Femur (tissue), 1 donor: ENCODE results near the gene ETFDH.
A peak's percentile ranks its signal among the peaks of the same experiment; 100 is the strongest.
"Not testable (repeated sequence)": the region's sequence is repeated elsewhere in the genome, so short reads cannot be mapped to it uniquely, and the experiment has no call there.

Source experiments
- DNase-seq: peaks from one replicate; pipeline ENCODE4 v3.0.0-alpha.2; 2017

The ETFDH gene

DNA sequence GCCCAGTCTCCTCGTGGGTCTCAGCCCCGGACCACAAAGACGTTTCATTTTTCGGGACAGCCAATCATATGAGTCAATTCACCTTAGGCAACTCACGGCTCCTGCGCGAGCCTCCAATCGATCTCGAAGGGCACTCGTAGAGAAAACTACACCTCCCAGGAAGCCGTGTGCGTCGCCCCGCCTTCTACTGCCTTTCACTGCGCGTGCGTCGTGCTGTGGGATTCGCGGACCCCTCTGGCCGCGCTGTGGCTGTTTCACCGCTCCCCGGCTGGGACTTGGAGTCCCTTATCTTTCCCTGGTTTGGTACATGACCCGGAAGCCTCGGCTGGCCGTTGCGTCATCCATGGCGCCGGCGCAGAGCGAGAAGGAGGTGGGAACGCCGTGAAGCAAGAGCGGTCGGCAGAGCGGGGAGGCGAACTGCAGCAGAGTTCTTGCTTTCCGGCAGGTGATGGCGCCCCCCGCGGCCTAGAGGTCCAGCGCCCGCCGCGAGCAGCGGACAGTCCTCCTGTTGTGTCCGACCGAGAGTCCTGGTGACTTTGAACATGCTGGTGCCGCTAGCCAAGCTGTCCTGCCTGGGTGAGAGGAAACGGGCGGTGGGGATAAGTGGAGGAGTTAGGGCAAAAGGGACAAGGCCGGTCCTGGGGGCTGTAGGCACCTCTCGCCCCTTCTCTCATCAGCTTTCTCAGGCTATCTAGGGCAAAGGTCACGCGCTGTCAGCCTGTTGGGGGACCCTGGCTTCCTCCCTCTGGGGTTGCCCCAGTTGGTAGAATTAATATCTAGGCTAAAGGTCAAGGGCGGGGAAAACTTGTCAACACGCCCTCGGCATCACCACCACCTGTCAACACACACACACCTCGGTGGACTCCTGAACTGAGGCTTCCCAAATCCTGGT is at the start of gene ETFDH:
ETFDH (plus strand) TSS at position 382 of the 892 bp plus-strand sequence; CDS start at position 543, 161 bp downstream.
- peak; percentile 100 for DNase-seq

DNA sequence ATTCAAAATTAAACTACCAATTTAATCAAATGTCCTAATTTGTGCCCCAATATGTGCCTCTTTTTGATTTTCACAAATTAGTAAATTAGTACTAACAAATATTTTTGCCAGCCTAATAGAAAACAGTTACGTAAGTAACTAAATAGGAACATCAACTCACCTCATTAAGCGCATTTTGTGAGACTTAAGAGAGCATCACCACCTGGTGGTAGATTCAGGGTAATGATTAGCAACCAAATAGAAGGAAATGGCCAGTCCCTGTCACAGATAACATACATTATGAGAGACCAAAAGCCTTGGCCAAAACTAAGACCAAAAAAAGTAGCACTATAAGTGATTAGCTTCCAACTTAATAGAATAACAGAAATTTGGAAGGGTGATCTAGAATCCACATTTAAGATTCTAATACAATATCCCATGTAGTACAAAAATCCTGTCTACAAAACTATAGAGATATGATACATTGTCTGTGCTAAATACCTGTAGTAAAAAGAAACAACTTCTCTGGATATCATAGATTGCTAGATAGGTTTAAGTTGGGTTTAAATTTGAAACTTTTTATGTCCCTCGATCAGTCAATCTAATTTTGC is 47.1 kb upstream of the ETFDH start:
- peak; percentile 20 for DNase-seq

- no peak for DNase-seq
These were observed 46.6 kb upstream of the ETFDH start for GRCh38 chr4:158625544-158625943.

DNA sequence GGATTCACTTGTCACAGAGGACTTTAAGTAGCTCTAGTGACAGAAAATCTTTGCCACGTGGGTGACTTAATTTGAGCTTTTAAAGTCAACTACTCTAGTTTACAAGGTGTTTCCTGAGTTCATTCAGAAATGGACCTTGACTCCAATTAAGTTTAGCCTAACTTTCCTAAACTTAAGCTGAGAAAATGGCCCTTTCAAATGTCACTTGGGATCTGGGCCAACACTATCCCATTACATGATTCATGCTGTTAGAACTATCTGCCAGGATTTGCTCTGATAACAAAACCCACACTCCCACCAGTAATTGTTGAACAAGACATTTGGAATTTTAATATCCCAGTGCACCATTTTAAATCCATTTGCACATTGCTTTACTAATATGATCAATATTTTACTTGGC is 41.2 kb upstream of the ETFDH start:
- no peak for DNase-seq

DNA sequence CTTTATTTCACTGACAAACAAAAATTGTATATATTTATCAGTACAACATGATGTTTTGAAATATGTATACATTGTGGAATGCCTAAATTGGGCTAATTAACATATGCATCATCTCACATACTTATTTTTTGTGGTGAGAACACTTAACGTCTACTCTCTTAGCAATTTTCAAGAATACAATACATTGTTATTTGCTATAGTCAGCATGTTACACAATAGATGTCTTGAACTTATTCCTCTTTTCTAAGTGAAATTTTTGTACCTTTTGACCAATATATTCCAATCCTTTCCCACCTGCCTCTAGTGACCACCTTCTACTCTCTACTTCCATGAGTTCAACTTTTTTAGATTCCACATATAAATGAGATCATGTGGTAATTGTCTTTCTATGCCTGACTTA is 35.5 kb upstream of the ETFDH start:
- DNase-seq: no peak

- DNase-seq: no peak
These were observed 27.7 kb upstream of the ETFDH start for GRCh38 chr4:158644356-158644755.

DNA sequence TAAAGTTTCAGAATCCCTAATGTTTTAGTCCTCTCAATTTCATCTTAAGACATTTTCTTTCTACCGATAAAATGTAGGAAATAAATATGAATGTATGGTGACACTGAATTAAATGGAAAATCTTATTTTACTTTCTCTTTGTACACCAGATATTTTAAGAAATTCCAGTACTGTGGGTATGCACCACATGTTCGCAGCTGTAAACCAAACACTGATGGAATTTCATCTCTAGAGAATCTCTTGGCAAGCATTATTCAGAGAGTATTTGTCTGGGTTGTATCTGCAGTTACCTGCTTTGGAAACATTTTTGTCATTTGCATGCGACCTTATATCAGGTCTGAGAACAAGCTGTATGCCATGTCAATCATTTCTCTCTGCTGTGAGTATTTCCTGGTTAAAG is 27.3 kb upstream of the ETFDH start:
- DNase-seq: no peak

DNA sequence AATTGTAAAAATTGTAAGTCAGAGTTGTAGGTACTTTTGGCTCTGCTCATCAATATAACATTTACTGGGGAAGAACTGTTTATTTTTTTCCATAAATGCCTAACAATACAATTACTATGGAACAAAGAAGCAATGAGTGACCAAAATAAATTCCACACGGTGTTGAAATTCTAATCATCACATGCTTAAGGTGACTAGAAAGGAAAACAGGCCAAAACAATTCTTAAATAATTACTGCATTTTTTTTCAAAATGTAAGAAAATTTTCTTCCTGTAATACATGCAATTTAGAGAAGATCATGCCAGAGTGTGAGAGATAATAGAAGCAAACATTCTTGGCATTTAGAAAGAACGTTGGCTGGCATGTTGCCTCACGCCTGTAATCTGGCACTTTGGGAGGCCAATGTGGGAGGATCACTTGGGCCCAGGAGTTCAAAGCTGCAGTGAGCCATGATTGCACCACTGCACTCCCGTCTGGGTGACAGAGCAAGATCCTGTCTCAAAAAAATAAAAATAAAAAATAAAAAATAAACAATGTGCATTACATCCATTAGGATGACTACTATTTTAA is 22.9 kb upstream of the ETFDH start:
- no peak for DNase-seq

GRCh38 chr4:158652920-158653319 is 19.2 kb upstream of the ETFDH start:
- DNase-seq: no peak

DNA sequence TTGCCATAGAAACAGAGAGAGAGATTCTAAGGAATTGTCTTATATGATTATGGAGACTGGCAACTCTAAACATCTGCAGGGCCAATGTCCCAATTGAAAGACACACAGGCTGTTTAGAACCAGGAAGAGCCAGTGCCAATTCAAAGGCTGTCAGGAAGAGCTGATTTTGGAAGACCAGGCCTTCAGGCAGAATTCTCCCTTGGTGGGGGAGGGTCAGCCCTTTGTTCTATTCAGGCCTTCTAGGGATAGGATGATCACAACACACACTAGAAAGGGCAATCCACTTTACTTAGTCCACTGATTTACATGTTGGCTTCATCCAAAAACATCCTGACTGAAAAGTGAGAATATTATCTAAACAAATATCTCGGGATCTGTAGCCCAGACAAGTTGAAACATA is 15.7 kb upstream of the ETFDH start:
- DNase-seq: no peak

GRCh38 chr4:158657291-158657690 is 14.8 kb upstream of the ETFDH start:
- DNase-seq: no peak

DNA sequence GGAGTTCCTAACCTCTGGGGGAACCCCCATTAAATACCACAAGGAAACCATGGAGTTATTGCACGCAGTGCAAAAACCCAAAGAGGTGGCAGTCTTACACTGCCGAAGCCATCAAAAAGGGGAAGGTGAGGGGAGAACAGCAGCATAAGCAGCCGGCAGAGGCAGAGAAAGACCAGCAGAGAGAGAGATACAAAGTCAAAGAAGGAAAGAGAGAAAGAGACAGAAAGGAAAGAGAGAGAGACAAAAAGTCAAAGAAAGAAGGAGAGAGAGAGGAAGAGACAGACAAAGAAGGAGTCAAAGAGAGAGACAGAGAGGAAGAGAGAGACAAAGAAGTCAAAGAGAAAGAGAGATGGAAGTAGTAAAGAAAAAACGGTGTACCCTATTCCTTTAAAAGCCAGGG is 8.8 kb upstream of the ETFDH start:
- not testable (repeated sequence) for DNase-seq

DNA sequence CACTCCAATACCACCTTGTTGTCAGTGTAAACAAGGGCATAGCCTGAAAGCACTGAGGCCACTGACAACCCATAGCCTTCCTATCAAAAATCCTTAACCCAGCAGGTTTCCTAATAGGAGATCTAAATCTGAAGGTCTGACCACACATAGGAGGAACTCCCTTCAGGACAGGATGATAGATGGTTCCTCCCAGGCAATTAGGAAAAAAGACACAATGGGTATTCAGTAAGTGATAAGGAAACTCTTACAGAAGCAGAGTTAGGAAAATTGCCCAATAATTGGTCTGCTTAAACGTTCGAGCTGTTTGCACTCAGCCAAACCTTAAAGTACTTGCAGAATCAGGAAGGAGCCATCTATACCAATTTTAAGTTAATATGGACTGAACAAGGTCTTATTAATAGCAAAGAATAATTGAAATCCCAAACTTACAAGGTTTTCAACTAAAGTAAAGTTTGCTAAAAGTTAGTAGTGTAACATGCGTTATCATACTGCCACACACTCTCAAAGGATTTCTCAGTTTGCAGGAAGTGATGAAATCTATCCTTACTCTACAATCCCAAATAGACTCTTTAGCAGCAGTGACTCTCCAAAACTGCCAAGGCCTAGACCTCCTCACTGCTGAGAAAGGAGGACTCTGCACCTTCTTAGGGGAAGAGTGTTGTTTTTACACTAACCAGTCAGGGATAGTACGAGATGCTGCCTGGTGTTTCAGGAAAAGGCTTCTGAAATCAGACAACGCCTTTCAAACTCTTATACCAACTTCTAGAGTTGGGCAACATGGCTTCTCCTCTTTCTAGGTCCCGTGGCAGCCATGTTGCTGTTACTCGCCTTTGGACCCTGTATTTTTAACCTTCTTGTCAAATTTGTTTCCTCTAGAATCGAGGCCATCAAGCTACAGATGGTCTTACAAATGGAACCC is 8.1 kb upstream of the ETFDH start:
- DNase-seq: not testable (repeated sequence)

DNA sequence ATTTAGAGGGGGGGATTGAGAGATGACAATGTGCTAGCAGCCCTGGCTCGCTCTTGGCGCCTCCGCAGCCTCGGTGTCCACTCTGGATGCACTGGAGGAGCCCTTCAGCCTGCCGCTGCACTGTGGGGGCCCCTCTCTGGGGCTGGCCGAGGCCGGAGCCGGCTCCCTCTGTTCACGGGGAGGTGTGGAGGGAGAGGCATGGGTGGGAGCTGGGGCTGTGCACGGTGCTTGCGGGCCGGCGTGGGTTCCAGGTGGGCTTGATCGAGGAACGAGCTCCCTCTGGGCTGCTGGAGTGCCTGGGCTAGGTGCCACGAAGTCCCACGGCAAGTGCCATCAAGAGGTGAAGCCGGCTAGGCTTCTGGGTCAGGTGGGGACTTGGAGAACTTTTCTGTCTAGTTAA is 7.3 kb upstream of the ETFDH start:
- no peak for DNase-seq

GRCh38 chr4:158666892-158667291 is 5.2 kb upstream of the ETFDH start:
- DNase-seq: no peak

DNA sequence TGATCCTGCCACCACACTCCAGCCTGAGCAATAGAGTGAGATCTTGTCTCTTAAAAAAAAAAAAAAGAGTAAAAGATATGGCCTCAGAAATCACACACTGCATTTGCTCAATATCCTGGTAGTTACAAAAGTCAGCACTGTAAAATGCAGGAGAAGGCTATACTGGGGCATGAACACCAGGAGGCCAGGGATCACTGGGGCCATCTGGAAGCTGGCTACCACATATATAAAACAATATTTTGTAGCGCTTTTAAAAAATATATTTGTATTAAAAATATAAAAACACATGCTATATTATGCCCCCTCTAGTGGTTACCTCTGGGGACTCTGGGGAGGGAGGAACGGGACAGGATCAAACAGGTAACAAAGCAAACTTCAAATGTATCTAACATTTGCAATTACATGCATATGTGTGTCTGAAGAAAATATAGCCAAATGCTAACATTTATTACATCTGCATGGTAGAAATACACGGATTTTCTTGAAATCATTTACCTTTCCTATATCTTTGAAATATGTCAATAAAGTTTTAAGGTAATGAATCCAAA is 4.4 kb upstream of the ETFDH start:
- no peak for DNase-seq

DNA sequence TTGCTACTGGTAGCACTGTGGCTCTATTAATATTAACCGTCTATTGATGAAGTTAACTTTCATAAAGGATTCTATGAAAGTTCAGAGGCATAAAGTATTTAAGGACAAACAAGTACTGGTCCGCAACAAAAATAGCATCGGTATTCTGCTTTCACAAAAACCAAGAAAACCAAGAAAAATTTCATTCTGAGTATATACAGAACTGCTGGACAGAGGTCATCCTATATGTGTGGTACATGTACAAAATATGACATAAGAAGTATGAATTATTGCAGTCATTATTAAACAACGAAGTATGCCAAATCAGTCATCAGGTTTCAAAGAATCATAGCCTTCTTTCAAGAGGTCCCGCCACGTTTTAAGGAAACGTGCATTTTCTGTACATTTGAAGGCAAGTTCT is 2.8 kb upstream of the ETFDH start:
- no peak for DNase-seq

- DNase-seq: peak; percentile 87
These were observed 976 bp upstream of the ETFDH start for GRCh38 chr4:158670975-158671664.

- no peak for DNase-seq
These were observed 506 bp upstream of the ETFDH start, which contains the start of gene C4orf46 for GRCh38 chr4:158671665-158671914. TSS of gene C4orf46 (minus strand) at chr4:158671887. CDS start at chr4:158671801, 86 bp downstream.

DNA sequence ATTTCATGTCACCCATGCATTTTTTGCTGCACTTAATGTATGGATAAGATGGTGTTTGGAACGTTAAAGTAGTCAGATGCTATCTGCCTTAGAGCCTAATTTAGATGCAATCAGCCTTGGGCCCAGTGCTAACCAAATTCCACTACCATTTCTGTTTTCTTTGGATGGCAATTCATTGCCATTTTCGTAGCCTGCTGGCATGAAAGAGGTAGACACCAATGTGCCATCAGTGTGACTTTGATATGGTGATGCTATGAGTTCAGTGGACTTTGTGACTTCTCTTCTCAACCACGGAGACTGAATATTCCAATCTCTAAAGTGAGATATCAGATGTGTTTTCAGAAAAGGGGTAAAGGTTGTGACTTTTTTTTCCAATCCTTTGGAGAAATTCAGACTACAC is 1.5 kb downstream of the ETFDH start:
- DNase-seq: no peak

GRCh38 chr4:158676076-158676475 is 4.0 kb downstream of the ETFDH start:
- DNase-seq: no peak

GRCh38 chr4:158678767-158679166 is 6.7 kb downstream of the ETFDH start:
- DNase-seq: no peak
